ENCODE results near the gene SGSM1. TPM values are rescaled to one million over a fixed set of nuclear protein-coding genes. Genes with fewer than 3 reads are reported as not detected.

The SGSM1 gene
- total RNA-seq, 4 donors from 2014 or later: 3.5 to 6.1 (median 4.4) TPM

GRCh38 chr22:24822471-24822870, 16.5 kb downstream of the SGSM1 start:
- no peak for TF ChIP-seq POLR2A (IDR thresholded peaks at IDR 0.05)
- no peak for TF ChIP-seq CTCF (IDR thresholded peaks at IDR 0.05)
- DNase-seq (ENCODE audit: low spot score in 2 of 2): no peak
- intact Hi-C loops (cut with DNase I; ENCODE audit: low total_unique reads): no loop called here
- 50 to 56% methylated on average over 2 of the region's 2 CpGs for WGBS, 2 donors
- H3K4me3 ChIP-seq (ENCODE audit: low read depth, poor library complexity, severe bottlenecking): no peak overlapping the region

- intact Hi-C loops (cut with DNase I; ENCODE audit: low total_unique reads): no loop called here
- TF ChIP-seq POLR2A (IDR thresholded peaks at IDR 0.05): no peak
- TF ChIP-seq CTCF (IDR thresholded peaks at IDR 0.05): no peak
- DNase-seq (ENCODE audit: low spot score in 2 of 2): no peak
- H3K4me3 ChIP-seq (ENCODE audit: low read depth, poor library complexity, severe bottlenecking): no peak overlapping the region
- WGBS, 2 donors: 84 to 94% methylated on average over 9 of the region's 9 CpGs
Measured at GRCh38 chr22:24823787-24824186, 17.8 kb downstream of the SGSM1 start.

- no peak for DNase-seq (ENCODE audit: low spot score in 2 of 2)
- 53 to 77% methylated on average over 3 of the region's 3 CpGs for WGBS, 2 donors
- no peak overlapping the region for H3K4me3 ChIP-seq (ENCODE audit: low read depth, poor library complexity, severe bottlenecking)
- TF ChIP-seq POLR2A (IDR thresholded peaks at IDR 0.05) (no peak), CTCF (IDR thresholded peaks at IDR 0.05) (no peak)
- intact Hi-C loops (cut with DNase I; ENCODE audit: low total_unique reads): no loop called here
Measured at GRCh38 chr22:24824250-24824649, 18.2 kb downstream of the SGSM1 start.

GRCh38 chr22:24824915-24825314, 18.9 kb downstream of the SGSM1 start:
- 88 to 89% methylated on average over 4 of the region's 4 CpGs for WGBS, 2 donors
- DNase-seq (ENCODE audit: low spot score in 2 of 2): no peak
- intact Hi-C loops (cut with DNase I; ENCODE audit: low total_unique reads): no loop called here
- H3K4me3 ChIP-seq (ENCODE audit: low read depth, poor library complexity, severe bottlenecking): no peak overlapping the region
- no peak for TF ChIP-seq CTCF (IDR thresholded peaks at IDR 0.05)

- no peak overlapping the region for H3K4me3 ChIP-seq (ENCODE audit: low read depth, poor library complexity, severe bottlenecking)
- WGBS, 2 donors: 83 to 84% methylated on average over 7 of the region's 7 CpGs
- no peak for DNase-seq (ENCODE audit: low spot score in 2 of 2)
- intact Hi-C loops (cut with DNase I; ENCODE audit: low total_unique reads): no loop called here
- TF ChIP-seq POLR2A (IDR thresholded peaks at IDR 0.05) (no peak), CTCF (IDR thresholded peaks at IDR 0.05) (no peak)
Measured at GRCh38 chr22:24826710-24827285, 20.8 kb downstream of the SGSM1 start.

GRCh38 chr22:24827296-24827695, 21.3 kb downstream of the SGSM1 start:
- intact Hi-C loops (cut with DNase I; ENCODE audit: low total_unique reads): no loop called here
- TF ChIP-seq POLR2A (IDR thresholded peaks at IDR 0.05) (no peak), CTCF (IDR thresholded peaks at IDR 0.05) (no peak)
- no peak overlapping the region for H3K4me3 ChIP-seq (ENCODE audit: low read depth, poor library complexity, severe bottlenecking)
- DNase-seq (ENCODE audit: low spot score in 2 of 2): no peak
- 61 to 63% methylated on average over 9 of the region's 9 CpGs for WGBS, 2 donors
